Activated naive CD4-positive, alpha-beta T cell treated with anti-CD3 and anti-CD28 coated beads for 36 hours (primary cell): ENCODE data around the gene DDC. TPM values are rescaled to one million over a fixed set of nuclear protein-coding genes. Genes with fewer than 3 reads are reported as not detected.

Source experiments
- CTCF ChIA-PET: fragments of 350-600 bp; sonication (Branson Sonifier 250); formaldehyde crosslinking; loops from one replicate; lab custom pipeline; 2021; ENCODE audit warnings: antibody characterized with exemption; lab: Charles Lee
- DNase-seq: peaks from one replicate; pipeline ENCODE4 v3.0.0-alpha.2; 2020
- H3K27ac Mint-ChIP-seq: one replicate; pipeline ENCODE4 v1.8.0; 2021; ENCODE audit warnings: mild to moderate bottlenecking, mixed read lengths
- H3K27me3 Mint-ChIP-seq: one replicate; pipeline ENCODE4 v1.8.0; 2021; ENCODE audit warnings: low read depth, mixed read lengths
- H3K36me3 Mint-ChIP-seq: one replicate; pipeline ENCODE4 v1.8.0; 2021; ENCODE audit warnings: low read depth, mixed read lengths
- H3K4me1 Mint-ChIP-seq: one replicate; pipeline ENCODE4 v1.8.0; 2021; ENCODE audit warnings: low read depth, mixed read lengths
- H3K4me3 Mint-ChIP-seq: one replicate; pipeline ENCODE4 v1.8.0; 2021; ENCODE audit warnings: mild to moderate bottlenecking, moderate library complexity, mixed read lengths
- H3K9me3 Mint-ChIP-seq: one replicate; pipeline ENCODE4 v1.8.0; 2021; ENCODE audit warnings: mixed read lengths
- intact Hi-C: fragments of 100-400 bp; cut with micrococcal nuclease; formaldehyde crosslinking; loops from one replicate; pipeline ENCODE4 v1.15.1; 2023
- total RNA-seq, 2 experiments: library from RNA; stranded (reverse); gene quantifications; one replicate each; pipeline ENCODE4 v1.2.3, GENCODE V29; 2021

Gene DDC, protein sequence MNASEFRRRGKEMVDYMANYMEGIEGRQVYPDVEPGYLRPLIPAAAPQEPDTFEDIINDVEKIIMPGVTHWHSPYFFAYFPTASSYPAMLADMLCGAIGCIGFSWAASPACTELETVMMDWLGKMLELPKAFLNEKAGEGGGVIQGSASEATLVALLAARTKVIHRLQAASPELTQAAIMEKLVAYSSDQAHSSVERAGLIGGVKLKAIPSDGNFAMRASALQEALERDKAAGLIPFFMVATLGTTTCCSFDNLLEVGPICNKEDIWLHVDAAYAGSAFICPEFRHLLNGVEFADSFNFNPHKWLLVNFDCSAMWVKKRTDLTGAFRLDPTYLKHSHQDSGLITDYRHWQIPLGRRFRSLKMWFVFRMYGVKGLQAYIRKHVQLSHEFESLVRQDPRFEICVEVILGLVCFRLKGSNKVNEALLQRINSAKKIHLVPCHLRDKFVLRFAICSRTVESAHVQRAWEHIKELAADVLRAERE
- total RNA-seq = under 1 TPM in 1 of 2 experiments, not detected in 1; 0.38 TPM

DNA sequence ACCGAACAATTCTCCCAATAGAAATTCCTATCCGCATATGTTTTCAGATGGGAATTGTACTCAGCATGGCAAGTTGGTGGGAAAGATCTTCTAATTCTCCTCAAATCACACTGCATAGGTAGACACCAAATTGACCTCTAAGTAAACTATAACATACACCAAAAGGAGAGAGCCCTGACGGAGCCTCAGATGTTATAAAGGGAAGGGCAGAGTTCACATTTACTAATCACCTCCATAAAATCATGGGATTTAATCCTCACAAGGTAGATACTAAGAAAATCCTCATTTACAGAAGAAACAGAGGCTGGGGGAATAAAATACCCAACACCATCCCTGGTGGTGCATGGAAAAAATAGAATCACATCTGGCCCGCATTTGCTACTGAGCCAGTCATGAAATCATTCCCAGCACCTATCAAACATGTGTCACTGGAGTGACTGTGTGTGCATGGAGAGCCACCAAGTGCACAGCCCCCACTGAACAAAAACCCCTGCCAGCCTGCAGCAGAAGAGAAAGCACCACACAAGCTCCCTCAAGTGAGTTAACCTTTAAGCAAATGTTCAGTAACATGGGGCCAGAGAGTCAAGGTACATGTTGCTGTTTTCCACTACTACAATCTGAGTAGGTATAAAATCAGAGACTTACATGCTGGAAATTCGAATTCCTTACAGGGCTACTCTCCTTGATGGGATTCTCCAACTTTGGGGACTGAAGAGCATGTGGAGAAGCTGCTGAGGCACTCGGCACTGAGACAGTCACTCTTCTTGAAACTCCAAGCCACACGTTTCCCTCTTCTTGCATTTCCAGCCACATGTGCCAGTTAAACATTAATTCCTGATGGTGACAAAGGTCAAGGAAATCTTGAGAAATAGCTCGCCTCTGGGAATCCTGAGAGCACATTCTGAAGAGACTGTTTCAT is at the start of gene DDC:
TSS of gene DDC (minus strand) at position 766 of the 919 bp plus-strand sequence. CDS start 21,320 bp downstream, outside the sequence.
- Mint-ChIP-seq H3K27me3 (peaks cover 5% of the 10 kb centered on the region), H3K4me3 (no peak within 1 kb of the TSS), H3K27ac (no peak within 1 kb of the TSS), H3K9me3 (no peaks in the 10 kb centered on the region), H3K4me1 (no peaks in the 10 kb centered on the region), H3K36me3 (no peaks in the 10 kb centered on the region)
- no peak for DNase-seq
- CTCF ChIA-PET = no interaction called here
- intact Hi-C loops = no loop called here

DNA sequence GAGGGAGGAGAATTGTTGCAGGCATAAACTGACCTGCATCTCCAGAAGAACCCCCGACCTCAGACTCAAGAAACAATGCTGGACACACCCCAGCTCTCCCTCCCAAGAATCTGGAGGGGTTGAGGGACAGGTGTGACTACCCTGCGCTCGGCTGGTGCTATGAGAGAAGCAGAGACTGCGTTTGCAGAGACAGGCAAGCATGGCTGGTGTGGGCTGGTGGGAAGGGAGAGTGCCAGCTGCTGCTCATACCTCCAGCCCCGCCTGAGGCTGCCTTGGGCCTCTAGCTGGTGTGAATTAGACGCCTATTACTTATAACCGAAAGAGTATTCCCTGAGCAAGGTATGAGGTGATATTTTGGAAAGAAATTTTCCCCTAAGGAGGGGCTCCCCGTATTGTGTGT is 48.3 kb upstream of the DDC start:
- intact Hi-C loops = loop anchor here (5.0 kb wide), 1 partner anchor 524 kb away; no protein-coding TSS in a partner anchor
- no peak overlapping the region for H3K4me3 Mint-ChIP-seq
- H3K36me3 Mint-ChIP-seq = peaks cover 3% of the 10 kb centered on the region
- peaks cover 19% of the 10 kb centered on the region for H3K4me1 Mint-ChIP-seq
- H3K27ac Mint-ChIP-seq = no peak overlapping the region
- no peaks in the 10 kb centered on the region for H3K27me3 Mint-ChIP-seq
- CTCF ChIA-PET = interaction anchor here (10.2 kb wide), 1 partner anchor 18 kb away, joined by 73 read pairs; no protein-coding TSS in a partner anchor
- DNase-seq = no peak
- H3K9me3 Mint-ChIP-seq = no peaks in the 10 kb centered on the region

DNA sequence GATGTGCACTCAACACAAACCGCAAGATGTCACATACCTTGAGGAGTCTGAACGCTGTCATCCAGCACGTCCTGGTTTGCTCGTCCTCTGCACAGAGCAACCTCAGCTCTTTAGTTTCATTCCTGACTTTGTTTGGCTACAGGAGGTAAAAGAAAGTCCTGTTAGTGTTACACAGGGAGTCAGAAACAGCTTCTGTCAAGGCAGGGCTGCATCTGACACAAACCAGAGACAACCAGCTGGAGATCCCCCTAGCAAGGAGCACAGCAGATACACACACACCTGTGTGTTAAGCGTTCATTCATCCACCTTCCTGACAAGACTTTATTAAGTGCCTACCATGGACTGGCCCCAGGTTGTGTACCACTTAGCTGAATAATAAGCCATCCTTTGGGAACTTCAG is 47.5 kb upstream of the DDC start:
- DNase-seq = no peak
- H3K36me3 Mint-ChIP-seq = peaks cover 6% of the 10 kb centered on the region
- CTCF ChIA-PET = interaction anchor here (0.6 to 10.2 kb wide), 5 partner anchors 9 to 144 kb away, joined by 3 to 73 read pairs (median 4); no protein-coding TSS in a partner anchor
- H3K27ac Mint-ChIP-seq = no peak overlapping the region
- H3K9me3 Mint-ChIP-seq = peaks cover 4% of the 10 kb centered on the region
- no peak overlapping the region for H3K4me3 Mint-ChIP-seq
- intact Hi-C loops = loop anchor here (5.0 kb wide), 1 partner anchor 525 kb away; no protein-coding TSS in a partner anchor
- H3K4me1 Mint-ChIP-seq = peaks cover 25% of the 10 kb centered on the region
- no peaks in the 10 kb centered on the region for H3K27me3 Mint-ChIP-seq

DNA sequence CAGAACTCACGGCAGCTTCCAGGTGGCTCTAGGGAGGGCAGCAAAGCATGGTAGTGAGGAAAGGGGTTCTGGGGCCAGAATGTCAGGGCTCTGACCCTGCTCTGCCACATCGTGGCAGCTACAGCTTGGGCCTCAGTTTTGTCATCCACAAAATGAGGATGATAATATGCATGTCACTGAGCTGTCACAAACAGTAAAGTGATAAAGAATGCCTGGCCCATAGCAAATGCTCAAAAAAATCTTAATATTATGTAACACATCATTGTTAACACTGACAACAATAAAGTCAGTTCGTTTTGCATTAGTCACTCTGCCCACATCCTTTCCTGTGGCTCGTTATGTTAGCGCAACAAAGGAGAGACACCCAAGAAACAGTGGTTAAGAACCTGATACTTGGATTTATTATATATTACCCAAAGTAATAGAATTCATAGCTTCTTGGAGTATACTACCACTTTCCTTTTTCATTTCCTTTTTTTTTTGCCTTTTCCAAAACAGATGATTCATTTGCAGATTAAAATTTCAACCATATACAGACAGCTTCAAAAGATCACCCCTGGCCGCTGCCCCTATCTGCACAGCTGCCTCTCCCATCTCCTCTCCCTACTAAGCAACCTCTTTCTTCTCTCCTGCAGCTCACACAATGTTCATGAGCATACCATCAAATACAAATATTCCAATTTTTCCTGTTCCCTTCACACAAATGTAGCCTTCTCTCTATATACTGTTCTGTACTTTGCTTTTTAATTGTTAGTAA is 45.5 kb upstream of the DDC start:
- intact Hi-C loops = loop anchor here (1.0 to 5.0 kb wide), 4 partner anchors 15 to 527 kb away; no protein-coding TSS in a partner anchor
- peak; percentile 80 for DNase-seq
- Mint-ChIP-seq H3K36me3 (peaks cover 9% of the 10 kb centered on the region), H3K4me3 (no peak overlapping the region), H3K27me3 (no peaks in the 10 kb centered on the region), H3K4me1 (peaks cover 26% of the 10 kb centered on the region), H3K9me3 (peaks cover 5% of the 10 kb centered on the region), H3K27ac (no peak overlapping the region)
- CTCF ChIA-PET = interaction anchor here (0.6 to 10.2 kb wide), 4 partner anchors 13 to 142 kb away, joined by 3 to 73 read pairs (median 7); no protein-coding TSS in a partner anchor

DNA sequence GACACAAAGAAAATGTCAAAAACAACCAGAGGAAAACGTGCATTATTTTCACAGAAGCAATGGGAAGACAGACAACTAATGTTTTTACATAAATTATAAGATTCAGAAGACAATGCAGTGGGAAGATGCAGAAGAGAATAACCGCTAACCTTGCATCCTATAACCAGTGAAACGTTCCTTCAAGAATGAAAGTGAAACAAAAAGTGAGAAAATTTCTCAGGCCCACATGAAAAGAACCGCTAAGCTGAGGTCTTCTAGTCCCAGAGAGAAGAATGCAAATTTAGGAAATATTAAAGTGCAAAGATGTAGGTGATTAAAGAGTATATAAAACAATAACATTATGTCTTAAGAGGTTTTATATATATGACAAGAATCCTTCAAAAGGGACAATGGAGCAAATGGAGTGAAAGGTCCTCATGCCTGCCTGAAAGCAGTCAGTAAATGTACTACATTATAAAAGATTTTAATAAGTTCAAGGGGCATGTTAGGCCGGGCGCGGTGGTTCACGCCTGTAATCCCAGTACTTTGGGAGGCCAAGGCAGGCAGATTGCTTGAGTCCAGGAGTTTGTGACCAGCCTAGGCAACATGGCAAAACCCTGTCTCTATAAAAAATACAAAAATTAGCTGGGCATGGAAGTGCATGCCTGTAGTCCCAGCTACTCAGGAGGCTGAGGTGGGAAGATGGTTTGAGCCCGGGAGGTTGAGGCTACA is 43.1 kb upstream of the DDC start:
- Mint-ChIP-seq H3K27me3 (no peaks in the 10 kb centered on the region), H3K36me3 (peaks cover 8% of the 10 kb centered on the region), H3K9me3 (peaks cover 5% of the 10 kb centered on the region), H3K27ac (no peak overlapping the region), H3K4me3 (no peak overlapping the region), H3K4me1 (peaks cover 26% of the 10 kb centered on the region)
- intact Hi-C loops = loop anchor here (1.0 kb wide), 1 partner anchor 515 kb away; no protein-coding TSS in a partner anchor
- no peak for DNase-seq
- CTCF ChIA-PET = interaction anchor here (1.2 to 1.9 kb wide), 2 partner anchors 25 to 140 kb away, joined by 5 to 8 read pairs; no protein-coding TSS in a partner anchor

DNA sequence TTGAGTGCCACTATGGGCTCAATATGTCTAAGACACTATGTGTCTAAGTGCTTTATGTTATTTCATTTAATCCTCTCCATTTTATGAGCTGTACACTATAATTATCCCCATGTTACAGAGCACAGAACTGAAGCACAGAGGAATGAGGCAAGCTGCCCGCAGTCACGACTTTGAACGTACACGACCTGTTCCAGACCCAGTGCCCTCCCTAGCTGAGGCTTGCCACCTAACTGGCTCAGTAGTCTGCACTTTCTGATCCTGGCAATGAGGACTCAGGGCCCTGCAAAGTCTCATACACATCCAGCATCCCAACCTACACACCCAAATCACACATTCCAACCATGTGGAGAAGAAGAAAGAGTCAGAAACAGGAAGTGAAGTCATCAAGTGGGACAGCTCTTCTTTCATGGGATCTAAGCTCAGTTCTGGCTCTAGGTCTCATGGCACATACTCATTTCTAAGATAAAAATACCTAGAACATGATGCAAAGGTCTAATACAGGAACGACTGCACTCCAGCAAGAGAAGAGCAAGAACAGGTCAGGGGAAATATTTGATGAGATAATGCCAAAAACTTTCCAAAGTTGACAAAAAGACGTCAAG is 42.4 kb upstream of the DDC start:
- intact Hi-C loops = loop anchor here (1.0 kb wide), 1 partner anchor 516 kb away; no protein-coding TSS in a partner anchor
- H3K9me3 Mint-ChIP-seq = peaks cover 5% of the 10 kb centered on the region
- H3K27me3 Mint-ChIP-seq = no peaks in the 10 kb centered on the region
- H3K27ac Mint-ChIP-seq = no peak overlapping the region
- peaks cover 8% of the 10 kb centered on the region for H3K36me3 Mint-ChIP-seq
- CTCF ChIA-PET = interaction anchor here (0.6 to 1.9 kb wide), 3 partner anchors 26 to 599 kb away, joined by 3 to 8 read pairs (median 5); no protein-coding TSS in a partner anchor
- peaks cover 26% of the 10 kb centered on the region for H3K4me1 Mint-ChIP-seq
- no peak for DNase-seq
- H3K4me3 Mint-ChIP-seq = no peak overlapping the region

DNA sequence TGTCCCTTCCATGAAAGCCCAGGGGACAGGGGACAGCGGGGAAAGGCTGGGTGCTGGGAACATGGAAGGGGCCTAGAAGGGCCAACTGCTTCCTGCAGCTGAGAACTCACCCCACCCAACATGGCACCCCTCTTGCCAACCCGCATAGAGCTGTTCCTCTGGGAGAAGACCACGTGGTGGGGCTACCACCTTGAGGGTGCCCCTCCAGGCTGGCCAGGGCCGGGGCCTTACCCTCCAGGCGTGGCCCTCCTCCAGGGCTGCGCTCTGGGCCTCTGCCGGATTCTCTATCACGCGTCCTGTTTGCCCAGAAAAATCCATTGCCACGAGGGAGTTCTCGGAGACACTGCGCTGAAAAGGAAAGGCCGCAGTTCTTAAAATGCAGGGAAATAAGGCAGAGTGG is 39.9 kb upstream of the DDC start:
- H3K27me3 Mint-ChIP-seq = no peaks in the 10 kb centered on the region
- peaks cover 8% of the 10 kb centered on the region for H3K36me3 Mint-ChIP-seq
- intact Hi-C loops = no loop called here
- no peak for DNase-seq
- CTCF ChIA-PET = no interaction called here
- H3K9me3 Mint-ChIP-seq = peaks cover 5% of the 10 kb centered on the region
- no peak overlapping the region for H3K4me3 Mint-ChIP-seq
- H3K4me1 Mint-ChIP-seq = peaks cover 13% of the 10 kb centered on the region
- no peak overlapping the region for H3K27ac Mint-ChIP-seq

DNA sequence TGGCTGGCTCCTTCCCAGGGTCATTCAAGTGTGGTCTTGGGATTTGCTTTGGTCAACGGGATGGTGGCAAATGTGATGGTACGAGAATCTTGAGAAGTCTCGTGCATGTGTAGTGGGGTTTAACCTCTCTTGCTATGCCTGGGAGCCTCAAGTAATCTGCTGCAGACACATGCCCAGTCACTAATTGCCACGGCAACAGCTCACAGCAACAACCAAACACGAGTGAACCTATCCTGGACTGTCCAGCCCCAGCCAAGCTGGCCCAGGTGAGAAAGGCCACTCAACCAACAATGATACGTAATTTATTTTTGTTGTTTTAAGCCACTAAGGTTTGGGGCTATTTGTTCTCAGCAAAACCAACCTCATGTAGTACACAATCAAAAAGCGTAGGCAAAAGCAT is 38.1 kb upstream of the DDC start:
- H3K4me1 Mint-ChIP-seq = peaks cover 8% of the 10 kb centered on the region
- intact Hi-C loops = no loop called here
- no peak for DNase-seq

DNA sequence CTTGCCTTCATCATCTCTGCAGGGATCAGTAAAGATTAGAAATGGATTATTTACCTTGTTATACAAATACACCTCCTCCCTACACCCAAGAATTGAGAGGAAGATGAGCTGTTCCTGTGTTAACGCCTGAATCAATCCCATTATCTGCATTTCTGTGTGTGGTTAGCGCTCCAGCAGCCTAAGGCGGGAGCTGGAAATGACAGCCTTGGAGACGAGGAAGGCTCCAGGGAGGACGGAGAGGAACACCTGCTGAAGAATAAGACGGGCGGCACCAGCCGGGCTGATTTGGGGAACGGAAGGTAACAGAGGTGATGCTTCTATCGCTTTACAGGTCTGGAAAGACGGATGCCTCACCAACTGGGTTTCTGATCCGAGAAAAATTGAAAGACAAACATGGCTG is 34.2 kb upstream of the DDC start:
- Mint-ChIP-seq H3K4me3 (no peak overlapping the region), H3K27me3 (no peaks in the 10 kb centered on the region), H3K9me3 (no peaks in the 10 kb centered on the region), H3K27ac (no peak overlapping the region), H3K36me3 (no peaks in the 10 kb centered on the region), H3K4me1 (peaks cover 13% of the 10 kb centered on the region)
- DNase-seq = no peak
- CTCF ChIA-PET = no interaction called here
- intact Hi-C loops = loop anchor here (5.0 kb wide), 1 partner anchor 62 kb away; no protein-coding TSS in a partner anchor

More for the DNA sequence above, 38.1 kb upstream of the DDC start:
- Mint-ChIP-seq H3K27ac (no peak overlapping the region), H3K36me3 (peaks cover 7% of the 10 kb centered on the region), H3K4me3 (no peak overlapping the region), H3K27me3 (no peaks in the 10 kb centered on the region), H3K9me3 (peaks cover 5% of the 10 kb centered on the region)
- CTCF ChIA-PET = no interaction called here

DNA sequence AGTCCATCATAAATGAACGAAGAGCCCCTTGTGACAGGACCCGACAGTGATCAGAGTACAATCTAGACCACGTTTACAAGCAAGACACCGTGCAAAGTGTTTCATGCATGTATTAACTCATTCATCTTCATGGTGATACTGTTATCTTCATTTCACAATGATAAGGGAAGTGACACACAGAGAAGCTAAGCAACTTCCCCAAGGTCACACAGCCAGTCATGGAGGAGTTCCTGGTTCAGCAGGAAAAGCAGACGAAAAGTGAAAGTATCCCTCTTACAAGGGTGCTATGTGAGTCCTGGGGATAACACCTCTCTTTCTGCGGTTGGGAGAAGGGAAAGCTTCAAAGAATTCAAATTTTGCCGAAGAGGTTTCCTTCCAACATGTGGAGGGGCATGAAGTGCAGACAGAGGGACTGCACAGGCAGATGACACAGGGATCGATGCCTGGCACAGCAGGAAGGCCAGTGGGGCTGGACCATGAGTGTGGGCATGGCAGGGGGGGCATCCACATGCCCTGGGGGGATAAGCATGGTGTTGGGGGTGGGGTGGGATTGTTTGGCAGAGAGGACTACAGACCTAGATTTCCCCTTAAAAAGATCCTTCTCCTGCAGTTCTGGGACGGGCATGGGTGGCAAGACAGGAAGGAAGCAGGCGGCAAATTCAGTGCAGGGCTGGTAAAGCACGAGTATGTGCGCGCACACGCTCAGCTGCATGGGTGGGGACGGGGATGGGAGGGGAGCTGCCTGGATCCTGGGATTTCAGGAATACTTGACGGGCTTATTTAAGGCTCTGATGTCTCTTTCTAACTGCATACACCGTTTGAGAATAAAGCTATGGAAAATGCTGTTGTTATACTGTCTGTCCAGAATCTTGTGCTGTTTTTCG is 33.5 kb upstream of the DDC start:
- intact Hi-C loops = loop anchor here (5.0 kb wide), 1 partner anchor 61 kb away; no protein-coding TSS in a partner anchor
- DNase-seq = no peak
- Mint-ChIP-seq H3K4me1 (peaks cover 15% of the 10 kb centered on the region), H3K9me3 (no peaks in the 10 kb centered on the region), H3K4me3 (no peak overlapping the region), H3K27ac (no peak overlapping the region), H3K27me3 (no peaks in the 10 kb centered on the region), H3K36me3 (no peaks in the 10 kb centered on the region)
- CTCF ChIA-PET = interaction anchor here (1.0 to 1.7 kb wide), 2 partner anchors 10 to 12 kb away, joined by 3 to 6 read pairs; no protein-coding TSS in a partner anchor
